Kidney (tissue), 14 donors: ENCODE data around the gene GAS7. TPM values are rescaled to one million over a fixed set of nuclear protein-coding genes. Genes with fewer than 3 reads are reported as not detected.

ENCODE experiments used
- DNase-seq, 5 donors: peaks; one replicate each; pipeline ENCODE4 v3.0.0-alpha.2; 2013 to 2020
- FAIRE-seq: peaks from 2 replicates; lab custom pipeline; 2012; peaks lifted over from hg19 to GRCh38; lab: Jason Lieb, UNC
- H3K27ac ChIP-seq, 2 donors: one replicate each; pipeline ENCODE4 v1.7.0; 2013; ENCODE audit warnings: low read depth in 2 of 2, low read length in 2 of 2, inconsistent platforms in 1 of 2
- H3K27me3 ChIP-seq: one replicate; pipeline ENCODE4 v1.7.1; 2013; ENCODE audit warnings: low read length, inconsistent platforms; ENCODE audit not compliant: control insufficient read depth, insufficient read depth
- H3K36me3 ChIP-seq, 3 donors: one replicate each; pipeline versions ENCODE4 v1.7.0 to v1.7.1; 2013; ENCODE audit warnings: low read length in 3 of 3, control low read depth in 1 of 3, inconsistent platforms in 1 of 3; ENCODE audit not compliant: insufficient read depth in 3 of 3, control insufficient read depth in 2 of 3
- H3K4me1 ChIP-seq, 3 donors: one replicate each; pipeline versions ENCODE4 v1.7.0 to v1.7.1; 2013; ENCODE audit warnings: low read length in 3 of 3, inconsistent platforms in 1 of 3, low read depth in 1 of 3; ENCODE audit not compliant: control insufficient read depth in 2 of 3, insufficient read depth in 2 of 3
- H3K4me3 ChIP-seq, 3 donors: one replicate each; pipeline versions ENCODE4 v1.7.0 to v1.8.1; 2013; ENCODE audit warnings: low read length in 3 of 3, control low read depth in 1 of 3, inconsistent platforms in 1 of 3
- H3K9ac ChIP-seq, 3 donors: one replicate each; pipeline versions ENCODE4 v1.7.0 to v1.7.1; 2013; ENCODE audit warnings: low read length in 3 of 3, control low read depth in 1 of 3, inconsistent platforms in 1 of 3
- H3K9me3 ChIP-seq, 3 donors: one replicate each; pipeline versions ENCODE4 v1.7.0 to v1.7.1; 2013; ENCODE audit warnings: low read length in 3 of 3, control low read depth in 1 of 3, inconsistent platforms in 1 of 3; ENCODE audit not compliant: control insufficient read depth in 2 of 3, insufficient read depth in 1 of 3
- CTCF ChIP-seq: IDR thresholded peaks from 3 replicates; pipeline ENCODE4 v1.5.1; 2012; ENCODE audit warnings: mild to moderate bottlenecking, moderate library complexity, borderline replicate concordance; ENCODE audit not compliant: insufficient read depth; ENCODE audit errors: extremely low read depth
- intact Hi-C: fragments of 100-400 bp; cut with DNase I; formaldehyde crosslinking; loops from one replicate; pipeline ENCODE4 v1.11.1; 2022
- polyA plus RNA-seq: library from polyadenylated mRNA; stranded (reverse); fragments of 350-450 nt; fragmentation: Illumina TruSeq; extraction: RNeasy Lipid Tissue Mini Kit (QIAGEN cat#74804); gene quantifications from one replicate; pipeline ENCODE4 v1.2.3, GENCODE V29; 2014; ENCODE audit warnings: low read depth, low replicate concordance; ENCODE audit not compliant: insufficient read depth
- total RNA-seq: library from RNA; stranded (reverse); fragmentation: NEBNext Ultra II Directional; extraction: Animal tissue kit (Norgen Biotek cat#: 25700); gene quantifications from one replicate; pipeline ENCODE4 v1.2.1, GENCODE V29; 2021
- donor health status: control.
- donor health status: control.
- donor health status: control.
- donor health status: control.
- donor health status: control.
- donor health status: DM: yes; HTN: yes; CAD: no.
- donor health status: Normal renal cell carcinoma (clear cell type).

The GAS7 gene
- total and polyA plus RNA-seq, 2 donors from 2014 or later, result 1.1 to 20.5 TPM

- Histone ChIP-seq H3K4me3 (no peak overlapping the region), H3K4me1 (no peaks in the 10 kb centered on the region), H3K27ac (no peak overlapping the region), H3K9ac (no peak overlapping the region), H3K27me3 (no peaks in the 10 kb centered on the region), H3K9me3 (peaks cover 0 to 4% (median 0%) of the 10 kb centered on the region in 3 donors), H3K36me3 (no peaks in the 10 kb centered on the region)
- TF ChIP-seq CTCF, result no peak
- FAIRE-seq, result no peak
- peak in 1 of 5 donors; percentile 63 for DNase-seq
- intact Hi-C loops, result no loop called here
These were observed 300.9 kb downstream of the GAS7 start for GRCh38 chr17:9897372-9897968.

DNA sequence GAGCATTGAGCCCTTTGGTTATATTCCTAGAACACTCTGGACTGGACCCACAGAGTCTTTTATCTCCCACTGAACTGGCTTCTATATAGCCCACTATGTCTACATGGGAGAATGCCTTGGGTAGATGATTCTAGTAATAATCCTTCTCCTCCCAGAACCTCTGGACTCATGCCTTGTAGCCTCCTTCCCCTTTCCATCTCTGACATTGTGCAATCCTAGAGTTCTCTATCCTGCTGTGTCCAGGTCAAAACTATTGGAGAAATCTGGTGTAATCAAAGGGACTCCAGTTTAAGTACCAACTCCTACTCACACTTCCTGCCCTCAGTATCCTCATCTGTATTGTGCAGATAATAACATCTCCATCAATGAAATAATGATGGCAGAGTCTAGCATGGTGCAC, 302.5 kb downstream of the GAS7 start:
- DNase-seq (no peak), FAIRE-seq (no peak)
- no peak for TF ChIP-seq CTCF
- no peaks in the 10 kb centered on the region for H3K27me3 ChIP-seq
- no peaks in the 10 kb centered on the region for H3K36me3 ChIP-seq
- H3K27ac ChIP-seq, result no peak overlapping the region
- no peak overlapping the region for H3K4me3 ChIP-seq
- intact Hi-C loops, result no loop called here
- no peak overlapping the region for H3K9ac ChIP-seq
- peaks cover 0 to 4% (median 0%) of the 10 kb centered on the region in 3 donors for H3K9me3 ChIP-seq
- H3K4me1 ChIP-seq, result no peaks in the 10 kb centered on the region

DNA sequence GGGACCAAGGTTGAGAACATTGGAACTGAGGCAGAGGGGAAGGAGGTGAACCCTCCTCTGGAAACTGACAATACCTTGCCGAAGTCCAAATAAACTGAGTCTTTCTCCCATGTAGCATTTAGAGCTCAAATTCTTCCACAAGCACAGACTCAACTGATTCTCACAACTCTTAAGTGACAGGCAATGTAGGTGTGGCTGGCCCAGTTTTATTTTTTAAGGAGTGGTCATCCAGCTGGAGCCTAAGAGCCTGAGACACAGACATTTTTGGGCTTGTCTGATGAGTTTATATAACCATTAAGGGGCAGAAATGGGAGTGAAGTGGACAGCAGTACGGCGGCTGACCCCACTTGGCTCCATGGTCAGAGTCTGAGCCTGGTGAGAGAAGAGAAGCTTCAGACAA, 304.2 kb downstream of the GAS7 start:
- Histone ChIP-seq H3K9ac (no peak overlapping the region), H3K4me3 (no peak overlapping the region), H3K4me1 (no peaks in the 10 kb centered on the region), H3K27ac (no peak overlapping the region), H3K9me3 (peaks cover 0 to 4% (median 0%) of the 10 kb centered on the region in 3 donors), H3K36me3 (no peaks in the 10 kb centered on the region), H3K27me3 (no peaks in the 10 kb centered on the region)
- intact Hi-C loops, result no loop called here
- no peak for DNase-seq
- no peak for FAIRE-seq
- no peak for TF ChIP-seq CTCF
